SK-N-SH (cell line): ENCODE results near the gene FDX2. TPM values are rescaled to one million over a fixed set of nuclear protein-coding genes. Genes with fewer than 3 reads are reported as not detected.

Source experiments
- CTCF ChIA-PET: fragments of 300-600, 350-600 bp; formaldehyde crosslinking; extraction: SDS; loops from one replicate; lab custom pipeline; 2021; lab: Yijun Ruan, JAX
- POLR2A ChIA-PET: fragments of 350-600 bp; sonication (Branson Sonifier 250); formaldehyde crosslinking; extraction: SDS; loops from one replicate; lab custom pipeline; 2020; ENCODE audit warnings: antibody characterized with exemption, inconsistent platforms; lab: Yijun Ruan, JAX
- DNase-seq: peaks from one replicate; pipeline ENCODE4 v3.0.0; 2012
- H2AFZ ChIP-seq: fragments of 200-600 bp; sonication (generic); 2 replicates; pipeline ENCODE4 v1.8.1; 2016; ENCODE audit warnings: antibody characterized with exemption, mild to moderate bottlenecking, low read depth
- H3F3A ChIP-seq: fragments of 200-600 bp; sonication (generic); replicated peaks from 2 replicates; pipeline ENCODE3; 2016; ENCODE audit warnings: antibody characterized with exemption, mild to moderate bottlenecking; ENCODE audit not compliant: insufficient read depth
- H3K27ac ChIP-seq, 2 experiments: fragments of 200-500 bp in 1 of 2; fragments of 200-600 bp in 1 of 2; sonication (Bioruptor generic) in 1 of 2; sonication (generic), shearing (Covaris generic) in 1 of 2; 2 replicates each; pipeline versions ENCODE4 v1.5.1 to v1.6.1; 2014 to 2016; ENCODE audit warnings: low read depth in 2 of 2, inconsistent platforms in 1 of 2, low read length in 1 of 2, mild to moderate bottlenecking in 1 of 2, mixed read lengths in 1 of 2
- H3K27me3 ChIP-seq: fragments of 200-600 bp; sonication (generic), shearing (Covaris generic); 2 replicates; pipeline ENCODE4 v1.6.1; 2016; ENCODE audit warnings: mixed run types; ENCODE audit not compliant: insufficient read depth
- H3K36me3 ChIP-seq, 2 experiments: fragments of 200-500 bp in 1 of 2; fragments of 200-600 bp in 1 of 2; sonication (Bioruptor generic) in 1 of 2; sonication (generic) in 1 of 2; replicated peaks in 1 of 2; 2 replicates each; pipeline versions ENCODE3 to v1.5.1; 2014 to 2016; ENCODE audit warnings: low read length in 1 of 2, mild to moderate bottlenecking in 1 of 2; ENCODE audit not compliant: insufficient read depth in 2 of 2, control insufficient read depth in 1 of 2
- H3K4me1 ChIP-seq, 2 experiments: fragments of 200-500 bp in 1 of 2; fragments of 200-600 bp in 1 of 2; sonication (Bioruptor generic) in 1 of 2; sonication (generic), shearing (Covaris generic) in 1 of 2; 2 replicates each; pipeline versions ENCODE4 v1.5.1 to v1.6.1; 2014 to 2016; ENCODE audit warnings: low read depth in 1 of 2, low read length in 1 of 2, mixed run types in 1 of 2; ENCODE audit not compliant: insufficient read depth in 2 of 2, control insufficient read depth in 1 of 2
- H3K4me2 ChIP-seq: fragments of 200-600 bp; sonication (generic), shearing (Covaris generic); 2 replicates; pipeline ENCODE4 v1.6.1; 2017; ENCODE audit warnings: mixed run types
- H3K4me3 ChIP-seq, 2 experiments: fragments of 200-500 bp in 1 of 2; fragments of 200-600 bp in 1 of 2; sonication (Bioruptor generic) in 1 of 2; sonication (generic), shearing (Covaris generic) in 1 of 2; 2 replicates each; pipeline versions ENCODE4 v1.5.1 to v1.8.1; 2014 to 2016; ENCODE audit warnings: low read depth in 2 of 2, inconsistent platforms in 1 of 2, low read length in 1 of 2, mild to moderate bottlenecking in 1 of 2, mixed read lengths in 1 of 2, moderate library complexity in 1 of 2
- H3K79me2 ChIP-seq: fragments of 200-600 bp; sonication (generic); 2 replicates; pipeline ENCODE4 v1.8.1; 2017; ENCODE audit warnings: mild to moderate bottlenecking; ENCODE audit not compliant: insufficient read depth
- H3K9ac ChIP-seq: fragments of 200-600 bp; sonication (generic); 2 replicates; pipeline ENCODE4 v1.6.1; 2017; ENCODE audit warnings: mixed run types
- H3K9me2 ChIP-seq: fragments of 200-600 bp; sonication (generic); 2 replicates; pipeline ENCODE4 v1.6.1; 2017; ENCODE audit warnings: mixed run types
- H3K9me3 ChIP-seq: fragments of 200-600 bp; sonication (generic); 2 replicates; pipeline ENCODE4 v1.6.1; 2017; ENCODE audit warnings: mixed run types, mild to moderate bottlenecking, moderate library complexity
- H4K20me1 ChIP-seq: fragments of 200-600 bp; sonication (generic); 2 replicates; pipeline ENCODE4 v1.6.1; 2017; ENCODE audit warnings: mild to moderate bottlenecking, mixed run types; ENCODE audit not compliant: insufficient read depth
- ELF1 ChIP-seq: IDR thresholded peaks from 2 replicates; pipeline ENCODE4 v1.4.0; 2012
- MEF2A ChIP-seq: IDR thresholded peaks from 2 replicates; pipeline ENCODE4 v1.4.0; 2012; ENCODE audit warnings: low read depth, borderline replicate concordance
- RAD21 ChIP-seq: IDR thresholded peaks from 2 replicates; pipeline ENCODE4 v1.6.1; 2012; ENCODE audit warnings: mild to moderate bottlenecking, low read length
- RCOR1 ChIP-seq: fragments of 150-350 bp; IDR thresholded peaks from 2 replicates; pipeline ENCODE4 v1.6.1; 2017; ENCODE audit warnings: antibody characterized with exemption, low read length
- RFX5 ChIP-seq: IDR thresholded peaks from 2 replicates; pipeline ENCODE4 v1.6.1; 2012; ENCODE audit warnings: mild to moderate bottlenecking, improper control_type of control experiment, low read length
- TAF1 ChIP-seq: IDR thresholded peaks from 2 replicates; pipeline ENCODE4 v1.6.1; 2012; ENCODE audit warnings: low read depth, mild to moderate bottlenecking, low read length, moderate library complexity, borderline replicate concordance
- TCF12 ChIP-seq: IDR thresholded peaks from 2 replicates; pipeline ENCODE4 v1.4.0; 2012
- WGBS: methylation state at CpG from one replicate; pipeline ENCODE4 v1.1.6; 2017; ENCODE audit warnings: low lambda C conversion rate; 5-methylcytosine and 5-hydroxymethylcytosine counted together
- polyA plus RNA-seq, 3 experiments: library from polyadenylated mRNA; depleted of rRNA; stranded (reverse); fragments of >200 nt; gene quantifications; 2 replicates each; pipeline ENCODE4 v1.2.3, GENCODE V29; 2012
- TF ChIP-seq, protein P1 (sequence below): fragments of 200-600 bp; sonication (generic); IDR thresholded peaks from 2 replicates; pipeline ENCODE4 v1.6.1; 2017; ENCODE audit warnings: antibody characterized with exemption, mild to moderate bottlenecking, moderate library complexity
- TF ChIP-seq, protein P2 (sequence below): IDR thresholded peaks from 2 replicates; pipeline ENCODE4 v1.6.1; 2012; ENCODE audit warnings: mild to moderate bottlenecking, low read depth, low read length, moderate library complexity

FDX2 gene
- polyA plus RNA-seq, 1 of the 3 experiments (the other 2 are of a cell fraction), result 45.8 TPM

DNA sequence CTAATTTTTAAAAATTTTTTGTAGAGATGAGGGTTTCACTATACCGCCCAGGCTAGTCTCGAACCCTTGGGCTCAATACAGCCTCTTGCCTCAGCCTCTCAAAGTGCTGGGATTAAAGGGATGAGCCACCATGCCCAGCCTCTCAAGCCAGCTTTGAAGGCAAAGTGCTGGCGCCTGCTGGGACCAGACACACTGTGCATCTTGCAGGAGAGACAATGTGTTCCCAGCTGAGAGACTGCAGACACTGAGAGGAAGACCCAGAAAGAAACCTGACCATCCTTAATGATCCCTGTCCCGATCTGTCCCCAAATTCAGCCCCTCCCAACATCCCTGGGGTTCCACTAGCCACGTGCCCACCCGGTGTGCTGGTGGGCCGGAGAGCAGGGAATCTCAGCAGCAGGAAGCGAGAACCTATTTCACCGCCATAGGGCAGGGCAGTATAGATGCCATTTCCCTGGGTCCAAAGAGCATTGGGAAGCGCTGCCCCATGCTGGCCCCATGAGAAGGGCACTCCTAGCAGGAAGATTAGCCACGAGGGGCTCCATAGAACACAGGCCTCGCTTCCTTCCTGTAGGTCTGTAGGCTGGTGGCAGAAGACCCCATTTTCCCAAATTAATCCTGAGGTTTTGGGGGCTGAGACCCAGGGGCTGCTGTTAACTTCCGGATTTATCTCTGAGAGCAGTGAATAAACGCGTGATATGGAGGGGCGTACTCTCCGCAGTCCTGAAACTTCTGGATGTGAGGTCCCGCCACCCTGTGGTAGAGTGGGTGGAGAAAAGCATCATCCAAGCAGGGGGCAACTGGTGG, 16.5 kb upstream of the FDX2 start:
- POLR2A ChIA-PET, result no interaction called here
- H3K79me2 ChIP-seq, result peaks cover 57% of the 10 kb centered on the region
- peaks cover 30% of the 10 kb centered on the region for H4K20me1 ChIP-seq
- peak overlapping the region; percentile 93 to 97 for H3K27ac ChIP-seq
- H2AFZ ChIP-seq, result no peak overlapping the region
- CTCF ChIA-PET, result interaction anchor here (0.9 to 3.3 kb wide), 7 partner anchors 16 to 84 kb away, joined by 3 to 18 read pairs (median 4); partner anchors contain the start of genes FDX2 and ICAM1
- peak overlapping the region; percentile 81 to 95 for H3K4me3 ChIP-seq
- 25% methylated on average over 17 of the region's 18 CpGs for WGBS
- no peak for DNase-seq
- no peaks in the 10 kb centered on the region for H3F3A ChIP-seq
- no peaks in the 10 kb centered on the region for H3K27me3 ChIP-seq
- peaks cover 24 to 26% of the 10 kb centered on the region in 2 experiments for H3K36me3 ChIP-seq
- H3K4me2 ChIP-seq, result peak overlapping the region; percentile 97
- peaks cover 0 to 22% of the 10 kb centered on the region in 2 experiments; a peak in 1 of 4 replicates for H3K4me1 ChIP-seq
- no peaks in the 10 kb centered on the region for H3K9me3 ChIP-seq
- H3K9me2 ChIP-seq, result no peaks in the 10 kb centered on the region
- H3K9ac ChIP-seq, result peak overlapping the region; percentile 97
- TF ChIP-seq MEF2A (no peak), RAD21 (peak; percentile 13; the same call in 1 of the 2 replicates), RFX5 (no peak)
- TF ChIP-seq, protein P1, sequence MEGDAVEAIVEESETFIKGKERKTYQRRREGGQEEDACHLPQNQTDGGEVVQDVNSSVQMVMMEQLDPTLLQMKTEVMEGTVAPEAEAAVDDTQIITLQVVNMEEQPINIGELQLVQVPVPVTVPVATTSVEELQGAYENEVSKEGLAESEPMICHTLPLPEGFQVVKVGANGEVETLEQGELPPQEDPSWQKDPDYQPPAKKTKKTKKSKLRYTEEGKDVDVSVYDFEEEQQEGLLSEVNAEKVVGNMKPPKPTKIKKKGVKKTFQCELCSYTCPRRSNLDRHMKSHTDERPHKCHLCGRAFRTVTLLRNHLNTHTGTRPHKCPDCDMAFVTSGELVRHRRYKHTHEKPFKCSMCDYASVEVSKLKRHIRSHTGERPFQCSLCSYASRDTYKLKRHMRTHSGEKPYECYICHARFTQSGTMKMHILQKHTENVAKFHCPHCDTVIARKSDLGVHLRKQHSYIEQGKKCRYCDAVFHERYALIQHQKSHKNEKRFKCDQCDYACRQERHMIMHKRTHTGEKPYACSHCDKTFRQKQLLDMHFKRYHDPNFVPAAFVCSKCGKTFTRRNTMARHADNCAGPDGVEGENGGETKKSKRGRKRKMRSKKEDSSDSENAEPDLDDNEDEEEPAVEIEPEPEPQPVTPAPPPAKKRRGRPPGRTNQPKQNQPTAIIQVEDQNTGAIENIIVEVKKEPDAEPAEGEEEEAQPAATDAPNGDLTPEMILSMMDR, result peak; percentile 23; the same call in 1 of the 2 replicates
- TF ChIP-seq, protein P2, sequence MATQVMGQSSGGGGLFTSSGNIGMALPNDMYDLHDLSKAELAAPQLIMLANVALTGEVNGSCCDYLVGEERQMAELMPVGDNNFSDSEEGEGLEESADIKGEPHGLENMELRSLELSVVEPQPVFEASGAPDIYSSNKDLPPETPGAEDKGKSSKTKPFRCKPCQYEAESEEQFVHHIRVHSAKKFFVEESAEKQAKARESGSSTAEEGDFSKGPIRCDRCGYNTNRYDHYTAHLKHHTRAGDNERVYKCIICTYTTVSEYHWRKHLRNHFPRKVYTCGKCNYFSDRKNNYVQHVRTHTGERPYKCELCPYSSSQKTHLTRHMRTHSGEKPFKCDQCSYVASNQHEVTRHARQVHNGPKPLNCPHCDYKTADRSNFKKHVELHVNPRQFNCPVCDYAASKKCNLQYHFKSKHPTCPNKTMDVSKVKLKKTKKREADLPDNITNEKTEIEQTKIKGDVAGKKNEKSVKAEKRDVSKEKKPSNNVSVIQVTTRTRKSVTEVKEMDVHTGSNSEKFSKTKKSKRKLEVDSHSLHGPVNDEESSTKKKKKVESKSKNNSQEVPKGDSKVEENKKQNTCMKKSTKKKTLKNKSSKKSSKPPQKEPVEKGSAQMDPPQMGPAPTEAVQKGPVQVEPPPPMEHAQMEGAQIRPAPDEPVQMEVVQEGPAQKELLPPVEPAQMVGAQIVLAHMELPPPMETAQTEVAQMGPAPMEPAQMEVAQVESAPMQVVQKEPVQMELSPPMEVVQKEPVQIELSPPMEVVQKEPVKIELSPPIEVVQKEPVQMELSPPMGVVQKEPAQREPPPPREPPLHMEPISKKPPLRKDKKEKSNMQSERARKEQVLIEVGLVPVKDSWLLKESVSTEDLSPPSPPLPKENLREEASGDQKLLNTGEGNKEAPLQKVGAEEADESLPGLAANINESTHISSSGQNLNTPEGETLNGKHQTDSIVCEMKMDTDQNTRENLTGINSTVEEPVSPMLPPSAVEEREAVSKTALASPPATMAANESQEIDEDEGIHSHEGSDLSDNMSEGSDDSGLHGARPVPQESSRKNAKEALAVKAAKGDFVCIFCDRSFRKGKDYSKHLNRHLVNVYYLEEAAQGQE, result no peak; the same call in 1 of the 2 replicates

DNA sequence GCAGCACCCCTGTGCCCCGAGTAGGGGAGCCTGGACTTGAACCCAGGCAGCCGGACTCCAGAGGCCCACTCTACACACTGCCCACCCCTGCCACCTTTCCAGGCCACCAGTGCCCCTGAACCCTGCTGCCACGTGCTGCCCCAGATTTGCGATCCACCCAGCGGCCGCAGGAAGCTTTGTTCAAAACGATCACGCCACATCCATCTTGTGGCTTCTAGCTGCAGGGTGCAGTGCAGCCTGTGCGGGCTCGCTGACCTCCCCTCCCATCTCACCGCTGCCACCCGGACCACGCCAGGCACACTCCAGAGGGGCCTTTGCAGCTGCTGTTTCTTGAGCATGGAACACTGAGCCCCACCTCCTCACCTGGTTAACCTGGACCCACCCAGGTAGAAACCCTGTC, 13.7 kb upstream of the FDX2 start:
- POLR2A ChIA-PET, result no interaction called here
- H3K9me2 ChIP-seq, result no peaks in the 10 kb centered on the region
- TF ChIP-seq TAF1 (no peak), RCOR1 (no peak), TCF12 (no peak), ELF1 (no peak), RAD21 (no peak)
- peaks cover 0 to 17% of the 10 kb centered on the region in 2 experiments; a peak in 1 of 4 replicates for H3K4me1 ChIP-seq
- H3K27me3 ChIP-seq, result no peaks in the 10 kb centered on the region
- no peak overlapping the region for H3K9ac ChIP-seq
- H2AFZ ChIP-seq, result no peak overlapping the region
- peaks cover 36 to 37% of the 10 kb centered on the region in 2 experiments for H3K36me3 ChIP-seq
- DNase-seq, result no peak
- CTCF ChIA-PET, result interaction anchor here (0.9 to 2.1 kb wide), 2 partner anchors 60 to 61 kb away, joined by 6 to 11 read pairs; no protein-coding TSS in a partner anchor
- H4K20me1 ChIP-seq, result peaks cover 32% of the 10 kb centered on the region
- H3K27ac ChIP-seq, result no peak overlapping the region
- 96% methylated on average over 5 of the region's 13 CpGs for WGBS
- peaks cover 71% of the 10 kb centered on the region for H3K79me2 ChIP-seq
- H3K4me3 ChIP-seq, result no peak overlapping the region
- H3K9me3 ChIP-seq, result no peaks in the 10 kb centered on the region
- H3K4me2 ChIP-seq, result no peak overlapping the region
- no peaks in the 10 kb centered on the region for H3F3A ChIP-seq
